ENCODE results near the gene KRR1. TPM values are rescaled to one million over a fixed set of nuclear protein-coding genes. Genes with fewer than 3 reads are reported as not detected.

Gene KRR1
- total RNA-seq, 1 experiment from 2014 or later = 192 TPM

DNA sequence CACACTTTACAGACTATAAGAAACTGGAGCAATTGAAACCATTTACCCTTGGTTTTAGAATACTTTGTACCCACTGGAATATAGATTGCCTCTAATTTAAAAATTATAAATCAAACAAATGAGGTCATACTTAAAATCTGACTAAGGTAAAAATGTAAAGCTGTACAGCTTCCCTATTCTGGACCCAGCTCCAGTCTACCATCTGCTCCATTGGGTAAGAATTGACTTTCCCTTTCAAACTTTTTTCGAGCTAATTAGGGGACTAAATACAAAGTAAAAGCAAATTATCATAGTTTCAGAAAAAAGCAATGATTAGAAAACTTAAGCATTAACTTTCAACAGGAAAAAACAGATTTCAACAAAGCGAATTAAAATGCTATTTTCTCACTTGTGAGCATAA, 4.3 kb downstream of the KRR1 start:
- H2AFZ ChIP-seq (ENCODE audit: low read depth, low read length, poor library complexity, severe bottlenecking) = no peak overlapping the region
- H4K20me1 ChIP-seq (ENCODE audit: insufficient read depth) = no peaks in the 10 kb centered on the region
- ATAC-seq (no peak), DNase-seq (ENCODE audit: low read depth, low spot score) (no peak)
- no peaks in the 10 kb centered on the region for H3K27me3 ChIP-seq (ENCODE audit: insufficient read depth, low read length)
- H3K27ac ChIP-seq (ENCODE audit: low read depth, low read length) = peak overlapping the region; percentile 24; the same call in 1 of the 2 replicates
- BruUV-seq (replicated peaks) = no TSS peak
- no peaks in the 10 kb centered on the region for H3K9me3 ChIP-seq (ENCODE audit: control insufficient read depth in 1 of 2, insufficient read depth in 1 of 2, low read depth in 1 of 2, low read length in 2 of 2)
- no peak overlapping the region for H3K4me2 ChIP-seq (ENCODE audit: low read length)
- ChIA-PET POLR2A (no interaction called here), CTCF (interaction anchor here (0.6 to 1.5 kb wide), 4 partner anchors 10 to 949 kb away, joined by 3 to 4 read pairs (median 3); partner anchors contain the start of gene GLIPR1L1), RAD21 (ENCODE audit: low non-redundant PET in 1 of 2, low total read pairs in 2 of 2, uncharacterized antibody in 2 of 2, unreplicated experiment in 2 of 2) (no interaction called here)
- H3K79me2 ChIP-seq (ENCODE audit: insufficient read depth, low read length) = peaks cover 93% of the 10 kb centered on the region
- peaks cover 55 to 56% of the 10 kb centered on the region in 2 experiments for H3K36me3 ChIP-seq (ENCODE audit: control insufficient read depth in 1 of 2, insufficient read depth in 2 of 2, low read length in 2 of 2)
- no peaks in the 10 kb centered on the region for H3K9me2 ChIP-seq (ENCODE audit: insufficient read depth)
- peaks cover 16 to 27% of the 10 kb centered on the region in 2 experiments for H3K4me1 ChIP-seq (ENCODE audit: control insufficient read depth in 1 of 2, insufficient read depth in 2 of 2, low read length in 2 of 2)
- intact Hi-C loops (cut with micrococcal nuclease) = loop anchor here (5.0 to 10.0 kb wide), 2 partner anchors 175 to 342 kb away; partner anchors contain the start of genes CAPS2 and GLIPR1L1
- H3K9ac ChIP-seq (ENCODE audit: low read length) = no peak overlapping the region
- TF ChIP-seq ZBTB33 (IDR thresholded peaks at IDR 0.05; ENCODE audit: extremely low read depth, insufficient replicate concordance, low read length) (no peak), POLR2AphosphoS5 (IDR thresholded peaks at IDR 0.05; ENCODE audit: low read depth, low read length) (no peak), ELF1 (IDR thresholded peaks at IDR 0.05; ENCODE audit: borderline replicate concordance, low read depth) (no peak), CEBPB (IDR thresholded peaks at IDR 0.05; ENCODE audit: low read depth) (no peak), POLR2A (IDR thresholded peaks at IDR 0.05; ENCODE audit: borderline replicate concordance, extremely low read depth, insufficient read depth, insufficient read length) (no peak), EZH2phosphoT487 (IDR thresholded peaks at IDR 0.05; ENCODE audit: borderline replicate concordance) (no peak), TCF7L2 (IDR thresholded peaks at IDR 0.05; ENCODE audit: borderline replicate concordance, extremely low read depth, insufficient read depth, insufficient read length) (no peak), MAX (IDR thresholded peaks at IDR 0.05) (no peak), CTCF (IDR thresholded peaks at IDR 0.05 in 2 of 3, conservative IDR thresholded peaks at IDR 0.05 in 1 of 3; ENCODE audit: borderline replicate concordance in 1 of 3, insufficient read depth in 1 of 3, low read depth in 2 of 3, low read length in 2 of 3) (no peak), ZNF274 (IDR thresholded peaks at IDR 0.05; ENCODE audit: low read depth, low read length) (no peak), SIN3A (IDR thresholded peaks at IDR 0.05; ENCODE audit: low read depth) (no peak), JUND (IDR thresholded peaks at IDR 0.05) (no peak), YY1 (IDR thresholded peaks at IDR 0.05; ENCODE audit: extremely low read depth, insufficient replicate concordance, low read depth, low read length) (no peak), EZH2 (IDR thresholded peaks at IDR 0.05) (no peak), ZFX (IDR thresholded peaks at IDR 0.05) (no peak), SRF (IDR thresholded peaks at IDR 0.05; ENCODE audit: low read depth) (no peak), EGR1 (IDR thresholded peaks at IDR 0.05; ENCODE audit: low read depth) (no peak), FOSL1 (IDR thresholded peaks at IDR 0.05; ENCODE audit: low read depth) (no peak)
- TF ChIP-seq, protein P1, sequence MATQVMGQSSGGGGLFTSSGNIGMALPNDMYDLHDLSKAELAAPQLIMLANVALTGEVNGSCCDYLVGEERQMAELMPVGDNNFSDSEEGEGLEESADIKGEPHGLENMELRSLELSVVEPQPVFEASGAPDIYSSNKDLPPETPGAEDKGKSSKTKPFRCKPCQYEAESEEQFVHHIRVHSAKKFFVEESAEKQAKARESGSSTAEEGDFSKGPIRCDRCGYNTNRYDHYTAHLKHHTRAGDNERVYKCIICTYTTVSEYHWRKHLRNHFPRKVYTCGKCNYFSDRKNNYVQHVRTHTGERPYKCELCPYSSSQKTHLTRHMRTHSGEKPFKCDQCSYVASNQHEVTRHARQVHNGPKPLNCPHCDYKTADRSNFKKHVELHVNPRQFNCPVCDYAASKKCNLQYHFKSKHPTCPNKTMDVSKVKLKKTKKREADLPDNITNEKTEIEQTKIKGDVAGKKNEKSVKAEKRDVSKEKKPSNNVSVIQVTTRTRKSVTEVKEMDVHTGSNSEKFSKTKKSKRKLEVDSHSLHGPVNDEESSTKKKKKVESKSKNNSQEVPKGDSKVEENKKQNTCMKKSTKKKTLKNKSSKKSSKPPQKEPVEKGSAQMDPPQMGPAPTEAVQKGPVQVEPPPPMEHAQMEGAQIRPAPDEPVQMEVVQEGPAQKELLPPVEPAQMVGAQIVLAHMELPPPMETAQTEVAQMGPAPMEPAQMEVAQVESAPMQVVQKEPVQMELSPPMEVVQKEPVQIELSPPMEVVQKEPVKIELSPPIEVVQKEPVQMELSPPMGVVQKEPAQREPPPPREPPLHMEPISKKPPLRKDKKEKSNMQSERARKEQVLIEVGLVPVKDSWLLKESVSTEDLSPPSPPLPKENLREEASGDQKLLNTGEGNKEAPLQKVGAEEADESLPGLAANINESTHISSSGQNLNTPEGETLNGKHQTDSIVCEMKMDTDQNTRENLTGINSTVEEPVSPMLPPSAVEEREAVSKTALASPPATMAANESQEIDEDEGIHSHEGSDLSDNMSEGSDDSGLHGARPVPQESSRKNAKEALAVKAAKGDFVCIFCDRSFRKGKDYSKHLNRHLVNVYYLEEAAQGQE (IDR thresholded peaks at IDR 0.05; ENCODE audit: low read depth) = no peak
- H3K4me3 ChIP-seq (replicated peaks in 1 of 2; ENCODE audit: low read depth in 1 of 2, low read length in 2 of 2) = no peak overlapping the region

Measured in HCT116 (cell line).